Measurements from ENCODE around the gene SLC35E4. TPM values are rescaled to one million over a fixed set of nuclear protein-coding genes. Genes with fewer than 3 reads are reported as not detected.
A peak's percentile ranks its signal among the peaks of the same experiment; 100 is the strongest.

The SLC35E4 gene, protein sequence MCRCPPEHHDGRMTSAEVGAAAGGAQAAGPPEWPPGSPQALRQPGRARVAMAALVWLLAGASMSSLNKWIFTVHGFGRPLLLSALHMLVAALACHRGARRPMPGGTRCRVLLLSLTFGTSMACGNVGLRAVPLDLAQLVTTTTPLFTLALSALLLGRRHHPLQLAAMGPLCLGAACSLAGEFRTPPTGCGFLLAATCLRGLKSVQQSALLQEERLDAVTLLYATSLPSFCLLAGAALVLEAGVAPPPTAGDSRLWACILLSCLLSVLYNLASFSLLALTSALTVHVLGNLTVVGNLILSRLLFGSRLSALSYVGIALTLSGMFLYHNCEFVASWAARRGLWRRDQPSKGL
- 2.8 and 2.9 TPM in 2 replicates for polyA plus RNA-seq (2012; rRNA removed)
- 1.7 and 2.9 TPM in 2 replicates for polyA plus RNA-seq (2012; cell fraction: cytosol; rRNA removed)
- 3.3 and 3.9 TPM in 2 replicates for polyA plus RNA-seq (2012; cell fraction: nucleus; rRNA removed)

DNA sequence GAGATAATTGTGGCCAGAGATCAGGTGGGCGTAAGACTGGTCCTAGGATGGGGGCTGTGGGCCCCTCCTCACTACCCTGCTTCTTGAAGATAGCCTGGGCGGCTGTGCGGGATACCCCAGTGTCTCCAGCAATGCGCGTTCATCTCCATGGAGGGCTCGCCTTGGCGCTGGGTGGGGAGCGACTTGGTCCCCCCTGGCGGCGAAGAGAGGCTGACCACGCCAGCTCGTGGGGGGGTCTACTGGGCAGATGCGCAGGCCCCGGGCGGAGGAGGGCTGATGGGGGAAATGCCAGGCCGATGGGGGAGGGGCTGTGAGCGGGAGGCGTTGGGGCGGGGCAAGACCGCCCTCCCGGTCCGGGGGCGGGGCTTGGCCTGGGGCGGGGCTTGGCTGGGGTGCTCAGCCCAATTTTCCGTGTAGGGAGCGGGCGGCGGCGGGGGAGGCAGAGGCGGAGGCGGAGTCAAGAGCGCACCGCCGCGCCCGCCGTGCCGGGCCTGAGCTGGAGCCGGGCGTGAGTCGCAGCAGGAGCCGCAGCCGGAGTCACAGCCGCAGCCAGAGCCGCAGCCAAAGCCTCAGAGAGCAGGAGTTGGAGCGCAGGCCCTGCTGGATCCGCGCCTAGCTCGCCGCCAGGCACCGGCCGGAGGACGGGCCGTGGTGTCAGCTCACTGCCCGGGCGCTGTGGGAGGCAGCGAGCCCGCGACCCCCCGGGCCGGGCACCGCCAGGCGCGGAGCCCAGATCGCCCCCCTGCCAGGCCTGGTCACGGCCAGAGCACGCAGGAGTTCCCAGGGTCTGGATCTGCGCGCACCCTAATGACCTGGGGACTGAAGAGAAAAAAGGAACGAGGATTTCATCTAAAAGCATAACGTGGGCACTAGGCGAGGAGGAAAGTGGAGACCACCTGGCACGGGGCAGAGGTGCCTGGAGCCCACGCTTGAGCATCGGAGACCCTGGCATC is at the start of gene SLC35E4:
TSS of gene SLC35E4 (plus strand) at position 509 of the 953 bp plus-strand sequence. CDS start 670 bp downstream, outside the sequence.
- ChIA-PET POLR2A (interaction anchor here (0.5 to 2.6 kb wide), 11 partner anchors 11 to 1120 kb away, joined by 3 to 15 read pairs (median 5); partner anchors contain the start of genes OSBP2, PES1 and TCN2), CTCF (interaction anchor here (0.6 to 6.3 kb wide), 59 partner anchors 8 to 577 kb away, joined by 3 to 162 read pairs (median 5); partner anchors contain the start of genes DUSP18, LIMK2, OSBP2 and RNF215)
- H4K20me1 ChIP-seq (ENCODE audit: insufficient read depth), result no peaks in the 10 kb centered on the region
- WGBS (ENCODE audit: low lambda C conversion rate), result 7% methylated on average over 23 of the region's 75 CpGs
- peak; percentile 100 for DNase-seq
- H2AFZ ChIP-seq (ENCODE audit: low read depth), result peak within 1 kb of the TSS; percentile 97
- peak within 1 kb of the TSS; percentile 86 for H3K9ac ChIP-seq
- peaks cover 18 to 30% of the 10 kb centered on the region in 2 experiments; a peak in 3 of 4 replicates for H3K4me1 ChIP-seq (ENCODE audit: control insufficient read depth in 1 of 2, insufficient read depth in 2 of 2, low read depth in 1 of 2, low read length in 1 of 2)
- H3K4me2 ChIP-seq, result peak within 1 kb of the TSS; percentile 96
- peaks cover 0 to 3% of the 10 kb centered on the region in 2 experiments for H3K36me3 ChIP-seq (replicated peaks in 1 of 2; ENCODE audit: control insufficient read depth in 1 of 2, insufficient read depth in 2 of 2, low read length in 1 of 2)
- H3K27me3 ChIP-seq (ENCODE audit: insufficient read depth), result no peaks in the 10 kb centered on the region
- peaks cover 9% of the 10 kb centered on the region for H3F3A ChIP-seq (replicated peaks; ENCODE audit: insufficient read depth)
- H3K9me2 ChIP-seq, result no peaks in the 10 kb centered on the region
- peak within 1 kb of the TSS; percentile 65 to 78 for H3K4me3 ChIP-seq (ENCODE audit: low read depth in 2 of 2, low read length in 1 of 2)
- peak within 1 kb of the TSS; percentile 92 to 93 for H3K27ac ChIP-seq (ENCODE audit: low read depth in 2 of 2, low read length in 1 of 2)
- H3K9me3 ChIP-seq, result no peaks in the 10 kb centered on the region
- peaks cover 48% of the 10 kb centered on the region for H3K79me2 ChIP-seq (ENCODE audit: insufficient read depth)
- no peak for TF ChIP-seq FOSL2 (IDR thresholded peaks at IDR 0.05; ENCODE audit: borderline replicate concordance, low read depth)
- no peak for TF ChIP-seq MEF2A (IDR thresholded peaks at IDR 0.05; ENCODE audit: borderline replicate concordance, low read depth)
- peak; percentile 90 for TF ChIP-seq CHD2 (IDR thresholded peaks at IDR 0.05; ENCODE audit: low read length, partially characterized antibody)
- TF ChIP-seq RAD21 (IDR thresholded peaks at IDR 0.05; ENCODE audit: low read length), result no peak
- TF ChIP-seq NRF1 (IDR thresholded peaks at IDR 0.05; ENCODE audit: low read depth, low read length), result peak; percentile 64
- TF ChIP-seq, protein P1, sequence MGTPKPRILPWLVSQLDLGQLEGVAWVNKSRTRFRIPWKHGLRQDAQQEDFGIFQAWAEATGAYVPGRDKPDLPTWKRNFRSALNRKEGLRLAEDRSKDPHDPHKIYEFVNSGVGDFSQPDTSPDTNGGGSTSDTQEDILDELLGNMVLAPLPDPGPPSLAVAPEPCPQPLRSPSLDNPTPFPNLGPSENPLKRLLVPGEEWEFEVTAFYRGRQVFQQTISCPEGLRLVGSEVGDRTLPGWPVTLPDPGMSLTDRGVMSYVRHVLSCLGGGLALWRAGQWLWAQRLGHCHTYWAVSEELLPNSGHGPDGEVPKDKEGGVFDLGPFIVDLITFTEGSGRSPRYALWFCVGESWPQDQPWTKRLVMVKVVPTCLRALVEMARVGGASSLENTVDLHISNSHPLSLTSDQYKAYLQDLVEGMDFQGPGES (IDR thresholded peaks at IDR 0.05; ENCODE audit: low read depth, low read length), result no peak
- TF ChIP-seq SMC3 (IDR thresholded peaks at IDR 0.05; ENCODE audit: low read depth, low read length), result peak; percentile 27
- peak; percentile 5; the same call in 1 of the 2 replicates for TF ChIP-seq NFIC (IDR thresholded peaks at IDR 0.05; ENCODE audit: borderline replicate concordance)
- TF ChIP-seq RFX5 (IDR thresholded peaks at IDR 0.05; ENCODE audit: low read length), result no peak
- TF ChIP-seq, protein P2, sequence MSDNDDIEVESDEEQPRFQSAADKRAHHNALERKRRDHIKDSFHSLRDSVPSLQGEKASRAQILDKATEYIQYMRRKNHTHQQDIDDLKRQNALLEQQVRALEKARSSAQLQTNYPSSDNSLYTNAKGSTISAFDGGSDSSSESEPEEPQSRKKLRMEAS (IDR thresholded peaks at IDR 0.05; ENCODE audit: low read depth), result no peak
- no peak for TF ChIP-seq TEAD4 (IDR thresholded peaks at IDR 0.05; ENCODE audit: borderline replicate concordance, insufficient read depth)
- TF ChIP-seq, protein P3, sequence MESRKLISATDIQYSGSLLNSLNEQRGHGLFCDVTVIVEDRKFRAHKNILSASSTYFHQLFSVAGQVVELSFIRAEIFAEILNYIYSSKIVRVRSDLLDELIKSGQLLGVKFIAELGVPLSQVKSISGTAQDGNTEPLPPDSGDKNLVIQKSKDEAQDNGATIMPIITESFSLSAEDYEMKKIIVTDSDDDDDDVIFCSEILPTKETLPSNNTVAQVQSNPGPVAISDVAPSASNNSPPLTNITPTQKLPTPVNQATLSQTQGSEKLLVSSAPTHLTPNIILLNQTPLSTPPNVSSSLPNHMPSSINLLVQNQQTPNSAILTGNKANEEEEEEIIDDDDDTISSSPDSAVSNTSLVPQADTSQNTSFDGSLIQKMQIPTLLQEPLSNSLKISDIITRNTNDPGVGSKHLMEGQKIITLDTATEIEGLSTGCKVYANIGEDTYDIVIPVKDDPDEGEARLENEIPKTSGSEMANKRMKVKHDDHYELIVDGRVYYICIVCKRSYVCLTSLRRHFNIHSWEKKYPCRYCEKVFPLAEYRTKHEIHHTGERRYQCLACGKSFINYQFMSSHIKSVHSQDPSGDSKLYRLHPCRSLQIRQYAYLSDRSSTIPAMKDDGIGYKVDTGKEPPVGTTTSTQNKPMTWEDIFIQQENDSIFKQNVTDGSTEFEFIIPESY (IDR thresholded peaks at IDR 0.05; ENCODE audit: borderline replicate concordance, low read depth), result no peak
- TF ChIP-seq, protein P4, sequence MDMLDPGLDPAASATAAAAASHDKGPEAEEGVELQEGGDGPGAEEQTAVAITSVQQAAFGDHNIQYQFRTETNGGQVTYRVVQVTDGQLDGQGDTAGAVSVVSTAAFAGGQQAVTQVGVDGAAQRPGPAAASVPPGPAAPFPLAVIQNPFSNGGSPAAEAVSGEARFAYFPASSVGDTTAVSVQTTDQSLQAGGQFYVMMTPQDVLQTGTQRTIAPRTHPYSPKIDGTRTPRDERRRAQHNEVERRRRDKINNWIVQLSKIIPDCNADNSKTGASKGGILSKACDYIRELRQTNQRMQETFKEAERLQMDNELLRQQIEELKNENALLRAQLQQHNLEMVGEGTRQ (IDR thresholded peaks at IDR 0.05; ENCODE audit: borderline replicate concordance, low read depth, low read length), result no peak
- no peak for TF ChIP-seq JUND (IDR thresholded peaks at IDR 0.05)
- no peak for TF ChIP-seq YY1 (IDR thresholded peaks at IDR 0.05; ENCODE audit: low read depth)
- TF ChIP-seq, protein P5, sequence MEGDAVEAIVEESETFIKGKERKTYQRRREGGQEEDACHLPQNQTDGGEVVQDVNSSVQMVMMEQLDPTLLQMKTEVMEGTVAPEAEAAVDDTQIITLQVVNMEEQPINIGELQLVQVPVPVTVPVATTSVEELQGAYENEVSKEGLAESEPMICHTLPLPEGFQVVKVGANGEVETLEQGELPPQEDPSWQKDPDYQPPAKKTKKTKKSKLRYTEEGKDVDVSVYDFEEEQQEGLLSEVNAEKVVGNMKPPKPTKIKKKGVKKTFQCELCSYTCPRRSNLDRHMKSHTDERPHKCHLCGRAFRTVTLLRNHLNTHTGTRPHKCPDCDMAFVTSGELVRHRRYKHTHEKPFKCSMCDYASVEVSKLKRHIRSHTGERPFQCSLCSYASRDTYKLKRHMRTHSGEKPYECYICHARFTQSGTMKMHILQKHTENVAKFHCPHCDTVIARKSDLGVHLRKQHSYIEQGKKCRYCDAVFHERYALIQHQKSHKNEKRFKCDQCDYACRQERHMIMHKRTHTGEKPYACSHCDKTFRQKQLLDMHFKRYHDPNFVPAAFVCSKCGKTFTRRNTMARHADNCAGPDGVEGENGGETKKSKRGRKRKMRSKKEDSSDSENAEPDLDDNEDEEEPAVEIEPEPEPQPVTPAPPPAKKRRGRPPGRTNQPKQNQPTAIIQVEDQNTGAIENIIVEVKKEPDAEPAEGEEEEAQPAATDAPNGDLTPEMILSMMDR (IDR thresholded peaks at IDR 0.05), result peak; percentile 54
- TF ChIP-seq MXI1 (IDR thresholded peaks at IDR 0.05; ENCODE audit: low read depth, low read length), result peak; percentile 40; the same call in 1 of the 2 replicates
- 0 out of 2 replicates have a peak, but pooled peaks have one; percentile 6 for TF ChIP-seq POLR2AphosphoS5 (IDR thresholded peaks at IDR 0.05; ENCODE audit: low read depth, low read length)
- TF ChIP-seq, protein P6, sequence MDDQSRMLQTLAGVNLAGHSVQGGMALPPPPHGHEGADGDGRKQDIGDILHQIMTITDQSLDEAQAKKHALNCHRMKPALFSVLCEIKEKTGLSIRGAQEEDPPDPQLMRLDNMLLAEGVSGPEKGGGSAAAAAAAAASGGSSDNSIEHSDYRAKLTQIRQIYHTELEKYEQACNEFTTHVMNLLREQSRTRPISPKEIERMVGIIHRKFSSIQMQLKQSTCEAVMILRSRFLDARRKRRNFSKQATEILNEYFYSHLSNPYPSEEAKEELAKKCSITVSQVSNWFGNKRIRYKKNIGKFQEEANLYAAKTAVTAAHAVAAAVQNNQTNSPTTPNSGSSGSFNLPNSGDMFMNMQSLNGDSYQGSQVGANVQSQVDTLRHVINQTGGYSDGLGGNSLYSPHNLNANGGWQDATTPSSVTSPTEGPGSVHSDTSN (IDR thresholded peaks at IDR 0.05), result no peak
- TF ChIP-seq FOXM1 (IDR thresholded peaks at IDR 0.05; ENCODE audit: low read depth), result no peak
- peak; percentile 68 for TF ChIP-seq TAF1 (IDR thresholded peaks at IDR 0.05; ENCODE audit: borderline replicate concordance, low read depth, low read length)
- TF ChIP-seq SIN3A (IDR thresholded peaks at IDR 0.05; ENCODE audit: borderline replicate concordance, low read depth, low read length), result no peak
- TF ChIP-seq FOXJ3 (CRISPR knock-in tag; IDR thresholded peaks at IDR 0.05), result no peak
